Measurements from ENCODE around the gene TTLL13. TPM values are rescaled to one million over a fixed set of nuclear protein-coding genes. Genes with fewer than 3 reads are reported as not detected.

Gene TTLL13
- total and polyA plus RNA-seq, 8 donors, result 0.10 TPM; not detected in 7

DNA sequence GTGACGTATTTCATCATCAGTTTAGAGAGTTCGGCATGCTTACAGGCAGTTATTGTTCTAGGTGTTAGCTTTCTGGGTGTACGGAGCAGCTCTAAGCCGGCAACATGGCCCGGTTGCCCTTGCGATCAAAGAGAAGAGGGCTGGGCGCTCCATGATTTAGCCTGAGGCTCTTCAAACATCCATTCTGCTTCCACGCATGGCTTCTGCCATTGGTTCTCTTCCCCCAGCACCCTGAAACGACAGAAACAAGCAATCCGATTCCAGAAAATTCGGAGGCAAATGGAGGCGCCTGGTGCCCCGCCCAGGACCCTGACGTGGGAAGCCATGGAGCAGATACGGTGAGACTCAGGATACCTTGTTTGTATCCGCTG lies 16.7 kb downstream of the TTLL13 start:
- Histone ChIP-seq H3K27ac (peak overlapping the region; percentile 90 to 99 (median 96)), H3K4me3 (peak overlapping the region; percentile 59 to 76 (median 66)), H3K9me3 (no peaks in the 10 kb centered on the region), H3K27me3 (no peaks in the 10 kb centered on the region), H3K36me3 (peaks cover 2 to 25% (median 22%) of the 10 kb centered on the region in 4 donors), H3K4me1 (peaks cover 26 to 56% (median 45%) of the 10 kb centered on the region in 4 donors)
- peak; percentile 28 to 71 for DNase-seq
- 0 to 1% (median 0%) methylated on average over 15 to 16 of the region's 16 CpGs for WGBS, 5 donors
- TF ChIP-seq EP300 (IDR thresholded peaks at IDR 0.05) (no peak), POLR2A (IDR thresholded peaks at IDR 0.05) (no peak), POLR2AphosphoS5 (IDR thresholded peaks at IDR 0.05) (no peak)
- TF ChIP-seq, protein P1, sequence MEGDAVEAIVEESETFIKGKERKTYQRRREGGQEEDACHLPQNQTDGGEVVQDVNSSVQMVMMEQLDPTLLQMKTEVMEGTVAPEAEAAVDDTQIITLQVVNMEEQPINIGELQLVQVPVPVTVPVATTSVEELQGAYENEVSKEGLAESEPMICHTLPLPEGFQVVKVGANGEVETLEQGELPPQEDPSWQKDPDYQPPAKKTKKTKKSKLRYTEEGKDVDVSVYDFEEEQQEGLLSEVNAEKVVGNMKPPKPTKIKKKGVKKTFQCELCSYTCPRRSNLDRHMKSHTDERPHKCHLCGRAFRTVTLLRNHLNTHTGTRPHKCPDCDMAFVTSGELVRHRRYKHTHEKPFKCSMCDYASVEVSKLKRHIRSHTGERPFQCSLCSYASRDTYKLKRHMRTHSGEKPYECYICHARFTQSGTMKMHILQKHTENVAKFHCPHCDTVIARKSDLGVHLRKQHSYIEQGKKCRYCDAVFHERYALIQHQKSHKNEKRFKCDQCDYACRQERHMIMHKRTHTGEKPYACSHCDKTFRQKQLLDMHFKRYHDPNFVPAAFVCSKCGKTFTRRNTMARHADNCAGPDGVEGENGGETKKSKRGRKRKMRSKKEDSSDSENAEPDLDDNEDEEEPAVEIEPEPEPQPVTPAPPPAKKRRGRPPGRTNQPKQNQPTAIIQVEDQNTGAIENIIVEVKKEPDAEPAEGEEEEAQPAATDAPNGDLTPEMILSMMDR (IDR thresholded peaks at IDR 0.05), result no peak
- intact Hi-C loops (cut with DNase I; ENCODE audit: low total_unique reads), result no loop called here

DNA sequence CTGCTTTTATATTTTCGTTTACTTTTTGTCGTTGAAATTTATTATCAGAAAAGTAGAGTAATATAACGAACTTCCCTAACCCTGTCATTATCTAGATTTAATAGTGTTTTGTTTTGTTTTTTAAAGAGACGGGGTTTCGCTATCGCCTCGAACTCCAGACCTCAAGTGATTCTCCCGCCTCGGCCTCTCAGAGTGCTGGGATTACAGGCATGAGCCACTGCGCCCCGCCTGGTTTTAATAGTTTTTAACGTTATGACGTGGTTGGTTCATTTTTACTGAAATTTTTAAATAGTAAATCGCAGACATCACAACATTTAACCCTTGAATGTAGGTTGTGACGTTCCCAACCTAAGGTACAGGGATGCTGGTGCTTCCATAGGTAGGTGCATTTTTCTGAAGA lies 17.1 kb downstream of the TTLL13 start:
- intact Hi-C loops (cut with DNase I; ENCODE audit: low total_unique reads), result no loop called here
- no peaks in the 10 kb centered on the region for H3K9me3 ChIP-seq
- TF ChIP-seq POLR2A (IDR thresholded peaks at IDR 0.05) (no peak), EP300 (IDR thresholded peaks at IDR 0.05) (no peak), POLR2AphosphoS5 (IDR thresholded peaks at IDR 0.05) (no peak)
- TF ChIP-seq, protein P1 (IDR thresholded peaks at IDR 0.05), result no peak
- H3K36me3 ChIP-seq, result peaks cover 6 to 30% (median 26%) of the 10 kb centered on the region in 4 donors
- peak overlapping the region; percentile 90 to 99 (median 96) for H3K27ac ChIP-seq
- H3K27me3 ChIP-seq, result no peaks in the 10 kb centered on the region
- 5 to 10% (median 6%) methylated on average over 15 of the region's 15 CpGs for WGBS, 5 donors
- H3K4me1 ChIP-seq, result peaks cover 26 to 60% (median 46%) of the 10 kb centered on the region in 4 donors
- peak; percentile 23 to 28 for DNase-seq
- peak overlapping the region; percentile 59 to 76 (median 66) for H3K4me3 ChIP-seq

DNA sequence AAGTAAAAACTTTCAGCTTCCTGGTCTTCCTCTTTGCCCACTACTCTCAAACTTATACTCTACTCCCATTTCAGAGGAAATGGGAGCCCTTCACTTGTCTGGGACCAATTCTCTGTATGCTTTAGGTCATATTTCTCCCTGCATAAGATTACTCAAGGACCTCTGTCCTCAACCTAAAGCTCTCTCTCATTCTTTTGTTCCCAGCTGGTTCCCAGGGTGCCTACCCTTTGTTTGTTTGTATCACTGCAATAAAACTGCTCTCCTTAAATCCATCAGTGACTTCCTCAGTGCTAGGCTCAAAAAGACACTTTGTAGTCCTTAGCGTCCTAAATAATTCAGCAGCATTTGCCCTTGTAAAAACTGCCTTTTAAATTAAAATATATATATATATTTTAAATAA lies 19.1 kb downstream of the TTLL13 start:
- Histone ChIP-seq H3K36me3 (peaks cover 19 to 49% (median 46%) of the 10 kb centered on the region in 4 donors), H3K4me1 (peaks cover 26 to 72% (median 53%) of the 10 kb centered on the region in 4 donors), H3K9me3 (no peaks in the 10 kb centered on the region), H3K4me3 (peak overlapping the region in 2 of 4 donors; percentile 63 to 76), H3K27me3 (no peaks in the 10 kb centered on the region), H3K27ac (no peak overlapping the region)
- no peak for DNase-seq
- intact Hi-C loops (cut with DNase I; ENCODE audit: low total_unique reads), result no loop called here
- WGBS, 5 donors, result 57 to 86% (median 62%) methylated on average over 1 of the region's 1 CpG
- TF ChIP-seq POLR2AphosphoS5 (IDR thresholded peaks at IDR 0.05) (no peak), POLR2A (IDR thresholded peaks at IDR 0.05) (no peak), EP300 (IDR thresholded peaks at IDR 0.05) (no peak)
- TF ChIP-seq, protein P1 (IDR thresholded peaks at IDR 0.05), result no peak

DNA sequence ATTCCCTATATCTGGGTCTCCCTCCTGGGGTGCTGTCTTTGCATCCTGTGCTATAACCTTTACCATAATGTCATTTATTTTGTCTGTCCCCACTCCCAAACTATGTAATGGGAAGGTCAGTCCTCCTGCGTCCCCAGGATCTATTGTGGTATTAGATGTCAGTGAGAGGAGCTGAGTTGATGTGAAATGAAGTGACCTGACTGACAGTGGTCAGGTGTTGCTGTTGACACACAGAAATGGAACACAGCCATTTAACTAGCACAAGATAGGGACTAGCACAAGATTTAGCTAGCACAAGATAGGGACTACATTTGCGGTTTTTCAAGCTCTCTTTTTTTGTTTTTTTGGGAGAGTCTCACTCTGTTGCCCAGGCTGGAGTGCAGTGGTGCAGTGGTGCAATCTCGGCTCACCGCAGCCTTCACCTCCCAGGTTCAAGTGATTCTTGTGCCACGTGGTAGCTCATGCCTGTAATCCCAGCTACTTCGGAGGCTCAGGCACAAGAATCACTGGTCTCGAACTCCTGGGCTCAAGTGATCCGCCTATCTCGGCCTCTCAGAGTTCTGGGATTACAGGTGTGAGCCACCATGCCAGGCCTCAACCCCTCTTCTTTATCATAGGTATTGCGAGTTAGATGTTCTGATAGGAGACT lies 21.3 kb downstream of the TTLL13 start:
- Histone ChIP-seq H3K36me3 (peaks cover 24 to 69% (median 65%) of the 10 kb centered on the region in 4 donors), H3K27me3 (no peaks in the 10 kb centered on the region), H3K27ac (no peak overlapping the region), H3K9me3 (no peaks in the 10 kb centered on the region), H3K4me1 (peaks cover 20 to 64% (median 43%) of the 10 kb centered on the region in 4 donors), H3K4me3 (no peak overlapping the region)
- no peak for DNase-seq
- TF ChIP-seq, protein P1 (IDR thresholded peaks at IDR 0.05), result no peak
- TF ChIP-seq POLR2A (IDR thresholded peaks at IDR 0.05) (no peak), EP300 (IDR thresholded peaks at IDR 0.05) (no peak)
- 84 to 96% (median 89%) methylated on average over 10 of the region's 10 CpGs for WGBS, 5 donors
- intact Hi-C loops (cut with DNase I; ENCODE audit: low total_unique reads), result no loop called here
